ENCODE results near the gene IFITM2. TPM values are rescaled to one million over a fixed set of nuclear protein-coding genes. Genes with fewer than 3 reads are reported as not detected.
"Not testable (repeated sequence)": the region's sequence is repeated elsewhere in the genome, so short reads cannot be mapped to it uniquely, and the experiment has no call there.

The IFITM2 gene
- polyA plus RNA-seq, 1 of the 3 experiments (the other 2 are of a cell fraction), result 518 TPM

- DNase-seq, result peak; percentile 10
- Histone ChIP-seq H3K9ac (no peak overlapping the region), H2AFZ (ENCODE audit: low read depth) (no peak overlapping the region), H3K36me3 (replicated peaks in 1 of 2; ENCODE audit: control insufficient read depth in 1 of 2, insufficient read depth in 2 of 2, low read length in 1 of 2) (no peaks in the 10 kb centered on the region), H3K27ac (ENCODE audit: low read depth in 2 of 2, low read length in 1 of 2) (no peak overlapping the region), H3F3A (replicated peaks; ENCODE audit: insufficient read depth) (no peaks in the 10 kb centered on the region), H4K20me1 (ENCODE audit: insufficient read depth) (no peaks in the 10 kb centered on the region), H3K79me2 (ENCODE audit: insufficient read depth) (peaks cover 8% of the 10 kb centered on the region; the same call in 1 of the 2 replicates), H3K4me1 (ENCODE audit: control insufficient read depth in 1 of 2, insufficient read depth in 2 of 2, low read depth in 1 of 2, low read length in 1 of 2) (peaks cover 0 to 4% of the 10 kb centered on the region in 2 experiments; a peak in 1 of 4 replicates), H3K27me3 (ENCODE audit: insufficient read depth) (no peaks in the 10 kb centered on the region), H3K9me3 (no peaks in the 10 kb centered on the region), H3K4me3 (ENCODE audit: low read depth in 2 of 2, low read length in 1 of 2) (no peak overlapping the region), H3K4me2 (no peak overlapping the region), H3K9me2 (no peaks in the 10 kb centered on the region)
- 78% methylated on average over 11 of the region's 11 CpGs for WGBS (ENCODE audit: low lambda C conversion rate)
- TF ChIP-seq ZBTB33 (IDR thresholded peaks at IDR 0.05; ENCODE audit: borderline replicate concordance, low read depth) (no peak), RCOR1 (IDR thresholded peaks at IDR 0.05; ENCODE audit: low read length) (no peak), YY1 (IDR thresholded peaks at IDR 0.05; ENCODE audit: low read depth) (no peak), JUND (IDR thresholded peaks at IDR 0.05) (no peak), FOXJ3 (CRISPR knock-in tag; IDR thresholded peaks at IDR 0.05) (no peak), TAF1 (IDR thresholded peaks at IDR 0.05; ENCODE audit: borderline replicate concordance, low read depth, low read length) (no peak), RFX5 (IDR thresholded peaks at IDR 0.05; ENCODE audit: low read length) (no peak), NFIC (IDR thresholded peaks at IDR 0.05; ENCODE audit: borderline replicate concordance) (no peak), CTCF (IDR thresholded peaks at IDR 0.05) (no peak), TCF12 (IDR thresholded peaks at IDR 0.05) (no peak), SMC3 (IDR thresholded peaks at IDR 0.05; ENCODE audit: low read depth, low read length) (no peak), CHD2 (IDR thresholded peaks at IDR 0.05; ENCODE audit: low read length, partially characterized antibody) (no peak), REST (IDR thresholded peaks at IDR 0.05; ENCODE audit: low read depth, low read length) (no peak), MXI1 (IDR thresholded peaks at IDR 0.05; ENCODE audit: low read depth, low read length) (no peak), MEF2A (IDR thresholded peaks at IDR 0.05; ENCODE audit: borderline replicate concordance, low read depth) (no peak), EP300 (IDR thresholded peaks at IDR 0.05; ENCODE audit: borderline replicate concordance in 1 of 2, low read depth in 1 of 2, low read length in 1 of 2) (no peak), GABPA (IDR thresholded peaks at IDR 0.05; ENCODE audit: low read depth) (no peak), NRF1 (IDR thresholded peaks at IDR 0.05; ENCODE audit: low read depth, low read length) (no peak), EZH2phosphoT487 (IDR thresholded peaks at IDR 0.05; ENCODE audit: borderline replicate concordance, low read depth) (no peak), USF1 (IDR thresholded peaks at IDR 0.05; ENCODE audit: borderline replicate concordance, low read depth) (no peak)
- ChIA-PET CTCF (interaction anchor here (1.6 kb wide), 2 partner anchors 12 to 73 kb away, joined by 3 to 4 read pairs; no protein-coding TSS in a partner anchor), POLR2A (no interaction called here)
These were observed 16.5 kb downstream of the IFITM2 start for GRCh38 chr11:324156-324555.

GRCh38 chr11:324593-325517 is 17.2 kb downstream of the IFITM2 start:
- CTCF ChIA-PET, result interaction anchor here (1.6 kb wide), 1 partner anchor 74 kb away, joined by 3 read pairs; no protein-coding TSS in a partner anchor
- H3K9ac ChIP-seq; H3K9me3 ChIP-seq; H3K36me3 ChIP-seq (replicated peaks in 1 of 2; ENCODE audit: control insufficient read depth in 1 of 2, insufficient read depth in 2 of 2, low read length in 1 of 2); H3K79me2 ChIP-seq (ENCODE audit: insufficient read depth); H3K27me3 ChIP-seq (ENCODE audit: insufficient read depth); H4K20me1 ChIP-seq (ENCODE audit: insufficient read depth); H3K4me3 ChIP-seq (ENCODE audit: low read depth in 2 of 2, low read length in 1 of 2); H3K4me2 ChIP-seq; H3F3A ChIP-seq (replicated peaks; ENCODE audit: insufficient read depth); POLR2A ChIA-PET; H3K9me2 ChIP-seq; H2AFZ ChIP-seq (ENCODE audit: low read depth); H3K27ac ChIP-seq (ENCODE audit: low read depth in 2 of 2, low read length in 1 of 2); H3K4me1 ChIP-seq (ENCODE audit: control insufficient read depth in 1 of 2, insufficient read depth in 2 of 2, low read depth in 1 of 2, low read length in 1 of 2); DNase-seq: not testable (repeated sequence)
- 83% methylated on average over 24 of the region's 34 CpGs for WGBS (ENCODE audit: low lambda C conversion rate)
